ENCODE data around the gene MXI1.
"Not testable (repeated sequence)": the region's sequence is repeated elsewhere in the genome, so short reads cannot be mapped to it uniquely, and the experiment has no call there.

MXI1 gene

DNA sequence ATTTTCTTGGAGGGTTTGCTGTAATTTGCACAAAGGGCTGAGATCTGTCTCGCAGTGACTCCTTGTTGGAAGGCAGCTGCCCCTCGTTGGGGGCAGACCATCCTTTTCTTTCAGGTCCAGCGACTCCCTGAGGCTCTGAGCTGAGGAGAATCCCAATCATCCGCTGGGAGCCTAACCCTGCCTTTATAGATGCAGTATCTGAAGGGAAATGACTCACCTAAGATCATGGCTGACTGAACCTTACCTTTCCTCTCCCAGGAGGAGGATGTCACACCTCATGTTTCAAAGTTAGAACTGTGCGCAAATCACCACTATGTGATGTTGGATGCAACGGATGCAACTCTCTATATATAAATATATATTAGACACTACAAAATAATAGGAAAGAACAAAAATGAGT, 36.4 kb upstream of the MXI1 start:
- Mint-ChIP-seq H3K27me3 (peaks cover 30% of the 10 kb centered on the region), H3K36me3 (no peaks in the 10 kb centered on the region), H3K4me1 (peaks cover 12% of the 10 kb centered on the region), H3K27ac (no peak overlapping the region), H3K4me3 (no peak overlapping the region), H3K9me3 (no peaks in the 10 kb centered on the region)
- no peak for ATAC-seq (ENCODE audit: low read depth)
- no peak for DNase-seq (ENCODE audit: low spot score in 2 of 2)

GRCh38 chr10:110172155-110172554, 35.2 kb upstream of the MXI1 start:
- H3K4me1 Mint-ChIP-seq, result peaks cover 15% of the 10 kb centered on the region

GRCh38 chr10:110174201-110174600, 33.2 kb upstream of the MXI1 start:
- DNase-seq (ENCODE audit: low spot score in 2 of 2) (no peak), ATAC-seq (ENCODE audit: low read depth) (no peak)
- no peak overlapping the region for H3K27ac Mint-ChIP-seq
- peaks cover 6% of the 10 kb centered on the region for H3K4me1 Mint-ChIP-seq
- H3K9me3 Mint-ChIP-seq, result no peaks in the 10 kb centered on the region
- no peak overlapping the region for H3K4me3 Mint-ChIP-seq
- H3K27me3 Mint-ChIP-seq, result peaks cover 31% of the 10 kb centered on the region
- peaks cover 1% of the 10 kb centered on the region for H3K36me3 Mint-ChIP-seq

More at GRCh38 chr10:110172155-110172554, 35.2 kb upstream of the MXI1 start:
- H3K27ac Mint-ChIP-seq, result no peak overlapping the region
- H3K27me3 Mint-ChIP-seq, result peaks cover 28% of the 10 kb centered on the region
- no peak for ATAC-seq (ENCODE audit: low read depth)
- H3K36me3 Mint-ChIP-seq, result no peaks in the 10 kb centered on the region
- DNase-seq (ENCODE audit: low spot score in 2 of 2), result no peak
- no peak overlapping the region for H3K4me3 Mint-ChIP-seq
- no peaks in the 10 kb centered on the region for H3K9me3 Mint-ChIP-seq

DNA sequence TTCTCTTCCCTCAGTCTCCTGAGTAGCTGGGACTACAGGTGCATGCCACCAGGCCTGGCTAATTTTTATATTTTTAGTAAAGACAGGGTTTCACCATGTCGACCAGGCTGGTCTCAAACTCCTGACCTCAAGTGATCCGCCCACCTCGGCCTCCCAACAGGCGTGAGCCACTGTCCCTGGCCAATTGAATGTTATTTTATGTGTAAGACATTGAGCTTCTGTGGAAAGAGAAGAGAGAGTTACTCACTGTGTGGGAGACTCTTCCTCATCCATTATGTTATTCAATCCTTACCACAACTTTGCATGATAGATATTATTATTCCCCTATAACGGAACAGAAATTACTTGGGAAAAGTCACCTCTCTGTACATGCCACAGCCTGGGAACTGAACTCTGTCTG, 32.6 kb upstream of the MXI1 start:
- no peak for DNase-seq (ENCODE audit: low spot score in 2 of 2)
- no peaks in the 10 kb centered on the region for H3K9me3 Mint-ChIP-seq
- no peak overlapping the region for H3K27ac Mint-ChIP-seq
- peaks cover 5% of the 10 kb centered on the region for H3K4me1 Mint-ChIP-seq
- peaks cover 1% of the 10 kb centered on the region for H3K36me3 Mint-ChIP-seq
- ATAC-seq (ENCODE audit: low read depth), result no peak
- H3K27me3 Mint-ChIP-seq, result peaks cover 33% of the 10 kb centered on the region
- H3K4me3 Mint-ChIP-seq, result no peak overlapping the region

- H3K4me1 Mint-ChIP-seq, result peaks cover 5% of the 10 kb centered on the region
- H3K27ac Mint-ChIP-seq, result no peak overlapping the region
- no peaks in the 10 kb centered on the region for H3K9me3 Mint-ChIP-seq
- H3K27me3 Mint-ChIP-seq, result peaks cover 33% of the 10 kb centered on the region
- DNase-seq (ENCODE audit: low spot score in 2 of 2) (no peak), ATAC-seq (ENCODE audit: low read depth) (no peak)
- H3K36me3 Mint-ChIP-seq, result peaks cover 1% of the 10 kb centered on the region
- no peak overlapping the region for H3K4me3 Mint-ChIP-seq
Measured at GRCh38 chr10:110175406-110175805, 32.0 kb upstream of the MXI1 start.

DNA sequence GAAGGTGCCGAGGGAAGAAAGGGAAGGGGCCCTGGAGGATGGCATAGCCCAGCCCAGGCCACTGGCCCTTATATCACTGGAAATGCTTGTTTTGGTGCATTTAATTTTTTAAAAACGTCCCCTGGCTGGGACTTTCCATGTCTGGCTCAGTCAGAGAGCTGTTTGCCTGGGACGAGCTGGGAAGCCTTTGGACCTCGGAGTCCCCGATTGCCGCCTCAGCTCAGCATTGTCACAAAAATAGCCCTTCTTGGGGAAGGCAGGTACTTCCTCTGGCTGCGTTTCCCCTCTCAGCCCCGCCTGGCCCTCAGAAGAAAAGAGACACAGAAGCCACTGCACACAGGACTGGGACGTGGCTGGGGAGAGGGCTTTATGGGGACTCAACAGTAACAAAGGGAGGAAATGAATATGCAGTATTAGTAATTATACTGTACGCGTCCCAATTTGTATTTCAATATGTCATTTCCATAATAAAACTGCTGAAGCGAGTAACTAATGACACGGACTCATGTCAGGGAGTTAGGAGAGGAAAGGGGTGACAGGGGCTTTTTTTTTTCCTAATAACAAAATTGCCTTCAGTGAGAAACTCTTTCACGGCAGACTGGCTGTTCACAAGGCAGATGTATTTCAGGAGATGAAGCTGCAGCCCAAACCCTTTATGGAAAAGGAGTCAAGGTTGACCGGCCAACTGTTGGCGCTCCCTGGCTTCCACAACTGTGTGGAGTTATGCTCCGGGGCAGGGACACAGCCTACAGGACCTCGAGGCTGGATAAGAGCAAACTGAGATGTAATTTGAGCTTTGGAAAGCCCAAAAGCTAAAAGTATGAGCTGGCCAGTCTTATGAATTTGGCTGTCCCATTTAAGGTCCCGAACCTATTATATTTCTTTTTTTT, 31.0 kb upstream of the MXI1 start:
- H3K4me3 Mint-ChIP-seq, result no peak overlapping the region
- H3K27me3 Mint-ChIP-seq, result peaks cover 29% of the 10 kb centered on the region
- DNase-seq (ENCODE audit: low spot score in 2 of 2) (no peak), ATAC-seq (ENCODE audit: low read depth) (no peak)
- no peaks in the 10 kb centered on the region for H3K9me3 Mint-ChIP-seq
- peaks cover 3% of the 10 kb centered on the region for H3K4me1 Mint-ChIP-seq
- no peak overlapping the region for H3K27ac Mint-ChIP-seq
- peaks cover 1% of the 10 kb centered on the region for H3K36me3 Mint-ChIP-seq

DNA sequence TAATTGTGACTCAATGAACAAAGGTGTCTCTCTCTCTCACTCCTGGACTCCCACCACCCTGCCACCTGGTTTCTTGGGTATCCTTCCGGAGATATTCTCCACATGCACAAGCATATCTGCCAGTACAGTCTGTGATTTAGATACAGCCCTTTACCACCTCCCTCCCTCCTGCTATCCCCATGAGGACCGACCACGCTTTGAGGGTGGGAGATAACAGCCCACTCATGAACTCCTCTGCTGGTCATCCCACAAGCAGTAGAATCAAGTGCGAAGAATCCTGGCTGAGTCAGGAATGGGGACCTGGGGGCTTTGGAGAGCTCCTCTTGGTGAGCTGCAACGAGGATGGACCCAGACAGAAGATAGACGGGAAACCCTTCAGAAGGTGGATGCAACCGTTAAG, 28.2 kb upstream of the MXI1 start:
- no peak overlapping the region for H3K27ac Mint-ChIP-seq
- peaks cover 22% of the 10 kb centered on the region for H3K27me3 Mint-ChIP-seq
- peaks cover 1% of the 10 kb centered on the region for H3K36me3 Mint-ChIP-seq
- H3K4me3 Mint-ChIP-seq, result no peak overlapping the region
- ATAC-seq (ENCODE audit: low read depth), result no peak
- peaks cover 3% of the 10 kb centered on the region for H3K4me1 Mint-ChIP-seq
- no peak for DNase-seq (ENCODE audit: low spot score in 2 of 2)
- H3K9me3 Mint-ChIP-seq, result no peaks in the 10 kb centered on the region

DNA sequence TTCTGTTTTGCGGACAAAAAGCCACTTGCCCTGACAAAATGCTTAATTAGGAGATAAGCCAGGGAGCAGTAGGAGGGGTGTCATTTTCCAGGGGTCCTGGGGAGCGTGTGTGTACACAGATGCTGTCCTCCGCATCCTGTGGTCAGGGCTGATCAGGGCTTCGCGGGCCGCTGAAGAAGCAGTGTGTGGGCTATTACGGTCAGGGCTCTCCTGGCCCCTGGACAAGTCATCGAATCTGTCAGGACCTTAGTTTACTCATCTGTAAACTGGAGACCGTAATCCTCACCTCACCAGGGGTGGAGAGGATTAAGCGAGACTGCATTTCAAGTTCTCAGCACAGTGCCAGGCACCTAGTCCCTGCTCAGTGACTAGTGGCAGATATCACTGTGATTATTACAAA, 26.0 kb upstream of the MXI1 start:
- Mint-ChIP-seq H3K4me3 (no peak overlapping the region), H3K36me3 (peaks cover 1% of the 10 kb centered on the region), H3K27me3 (peaks cover 16% of the 10 kb centered on the region), H3K4me1 (no peaks in the 10 kb centered on the region), H3K9me3 (no peaks in the 10 kb centered on the region), H3K27ac (no peak overlapping the region)
- ATAC-seq (ENCODE audit: low read depth) (no peak), DNase-seq (ENCODE audit: low spot score in 2 of 2) (no peak)

DNA sequence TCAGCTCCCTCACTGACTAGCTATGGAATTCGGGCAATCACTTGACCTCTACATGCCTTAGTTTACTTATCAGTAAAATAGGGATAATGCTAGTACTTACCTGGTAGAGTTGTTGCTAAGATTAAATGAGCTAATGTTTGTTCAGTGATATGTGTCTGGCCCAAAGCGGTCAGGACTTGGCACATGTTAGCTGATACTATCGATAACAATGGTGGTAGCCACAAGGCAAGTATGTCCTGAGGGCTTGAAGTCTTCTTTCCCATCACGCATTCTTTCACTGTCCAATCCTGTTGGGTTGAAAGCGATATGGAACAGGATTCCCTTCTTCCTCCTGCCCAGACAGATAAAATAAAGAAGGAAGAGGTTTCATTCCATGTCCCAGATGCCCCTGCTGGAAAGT, 25.5 kb upstream of the MXI1 start:
- no peaks in the 10 kb centered on the region for H3K9me3 Mint-ChIP-seq

GRCh38 chr10:110184398-110184797, 23.0 kb upstream of the MXI1 start:
- Mint-ChIP-seq H3K4me3 (no peak overlapping the region), H3K27ac (no peak overlapping the region), H3K4me1 (no peaks in the 10 kb centered on the region), H3K36me3 (no peaks in the 10 kb centered on the region), H3K27me3 (peaks cover 6% of the 10 kb centered on the region), H3K9me3 (no peaks in the 10 kb centered on the region)
- DNase-seq (ENCODE audit: low spot score in 2 of 2), result no peak
- no peak for ATAC-seq (ENCODE audit: low read depth)

More for the DNA sequence above, 25.5 kb upstream of the MXI1 start:
- no peak overlapping the region for H3K27ac Mint-ChIP-seq
- H3K4me1 Mint-ChIP-seq, result no peaks in the 10 kb centered on the region
- H3K27me3 Mint-ChIP-seq, result peaks cover 16% of the 10 kb centered on the region
- no peak overlapping the region for H3K4me3 Mint-ChIP-seq
- peaks cover 1% of the 10 kb centered on the region for H3K36me3 Mint-ChIP-seq
- no peak for ATAC-seq (ENCODE audit: low read depth)
- DNase-seq (ENCODE audit: low spot score in 2 of 2), result no peak

- not testable (repeated sequence) for H3K4me3 Mint-ChIP-seq; ATAC-seq (ENCODE audit: low read depth); DNase-seq (ENCODE audit: low spot score in 2 of 2); H3K27ac Mint-ChIP-seq; H3K36me3 Mint-ChIP-seq; H3K4me1 Mint-ChIP-seq; H3K27me3 Mint-ChIP-seq; H3K9me3 Mint-ChIP-seq
Measured at GRCh38 chr10:110185646-110186182, 21.7 kb upstream of the MXI1 start.

DNA sequence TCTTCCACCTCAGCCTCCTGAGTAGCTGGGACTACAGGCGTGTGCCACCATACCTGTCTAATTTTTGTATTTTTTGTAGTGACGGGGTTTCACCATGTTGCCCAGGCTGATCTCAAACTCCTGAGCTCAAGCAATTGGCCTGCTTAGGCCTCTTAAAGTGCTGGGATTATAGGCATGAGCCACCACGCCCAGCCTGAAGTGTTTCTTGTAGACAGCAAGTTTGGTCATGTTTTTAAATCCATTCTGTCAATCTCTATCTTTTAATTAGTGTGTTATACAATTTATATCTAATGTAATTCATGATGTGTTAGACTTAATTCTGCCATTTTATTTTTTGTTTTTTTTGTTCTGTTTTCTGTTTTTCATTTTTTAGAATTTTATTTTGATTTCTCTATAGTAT, 17.2 kb upstream of the MXI1 start:
- no peak overlapping the region for H3K4me3 Mint-ChIP-seq
- ATAC-seq (ENCODE audit: low read depth) (no peak), DNase-seq (ENCODE audit: low spot score in 2 of 2) (no peak)
- H3K4me1 Mint-ChIP-seq, result no peaks in the 10 kb centered on the region
- peaks cover 3% of the 10 kb centered on the region for H3K36me3 Mint-ChIP-seq
- H3K27me3 Mint-ChIP-seq, result peaks cover 15% of the 10 kb centered on the region
- peaks cover 5% of the 10 kb centered on the region for H3K9me3 Mint-ChIP-seq
- H3K27ac Mint-ChIP-seq, result no peak overlapping the region

- Mint-ChIP-seq H3K4me3 (no peak overlapping the region), H3K9me3 (peaks cover 5% of the 10 kb centered on the region), H3K27me3 (peaks cover 16% of the 10 kb centered on the region), H3K36me3 (peaks cover 3% of the 10 kb centered on the region), H3K4me1 (no peaks in the 10 kb centered on the region), H3K27ac (no peak overlapping the region)
- ATAC-seq (ENCODE audit: low read depth) (no peak), DNase-seq (ENCODE audit: low spot score in 2 of 2) (no peak)
Measured at GRCh38 chr10:110192552-110192951, 14.9 kb upstream of the MXI1 start.

DNA sequence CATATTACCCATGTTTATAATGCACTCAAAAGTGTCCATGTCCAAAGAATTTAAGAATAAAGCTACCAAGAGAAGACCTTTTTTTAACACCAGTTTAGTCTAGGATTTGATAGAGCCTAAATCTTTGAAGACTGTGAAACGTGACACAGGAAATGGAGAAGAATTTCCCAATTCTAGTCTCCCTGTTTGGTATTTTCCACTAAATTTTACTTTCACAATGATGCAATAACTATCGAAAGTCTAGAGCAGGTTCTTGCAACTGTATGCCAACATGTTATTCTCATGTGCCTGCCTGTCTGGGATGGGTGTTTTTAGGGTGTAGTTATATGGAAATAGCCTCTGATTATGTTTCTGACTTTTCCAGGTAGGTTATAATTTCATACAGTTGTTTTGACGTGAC, 6.9 kb upstream of the MXI1 start:
- ATAC-seq (ENCODE audit: low read depth) (no peak), DNase-seq (ENCODE audit: low spot score in 2 of 2) (no peak)
- no peak overlapping the region for H3K27ac Mint-ChIP-seq
- no peak overlapping the region for H3K4me3 Mint-ChIP-seq
- H3K27me3 Mint-ChIP-seq, result peaks cover 13% of the 10 kb centered on the region
- H3K36me3 Mint-ChIP-seq, result no peaks in the 10 kb centered on the region
- no peaks in the 10 kb centered on the region for H3K9me3 Mint-ChIP-seq
- H3K4me1 Mint-ChIP-seq, result no peaks in the 10 kb centered on the region

DNA sequence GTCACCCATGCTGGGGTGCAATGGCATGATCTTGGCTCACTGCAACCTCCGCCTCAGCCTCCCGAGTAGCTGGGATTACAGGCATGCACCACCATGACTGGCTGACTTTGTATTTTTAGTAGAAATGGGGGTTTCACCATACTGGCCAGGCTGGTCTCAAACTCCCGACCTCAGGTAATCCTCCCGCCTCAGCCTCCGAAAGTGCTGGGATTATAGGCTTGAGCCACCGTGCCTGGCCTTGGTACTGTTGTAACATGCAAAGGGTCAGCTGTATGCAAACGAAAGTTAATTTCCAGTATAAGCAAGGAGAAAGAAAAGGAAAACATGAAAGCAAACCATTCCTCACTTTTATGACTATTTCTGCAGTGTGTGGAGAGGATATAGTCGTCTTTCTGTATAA, 6.4 kb upstream of the MXI1 start:
- H3K27me3 Mint-ChIP-seq, result peaks cover 14% of the 10 kb centered on the region
- not testable (repeated sequence) for H3K36me3 Mint-ChIP-seq; H3K9me3 Mint-ChIP-seq; H3K4me1 Mint-ChIP-seq; DNase-seq (ENCODE audit: low spot score in 2 of 2); H3K4me3 Mint-ChIP-seq; ATAC-seq (ENCODE audit: low read depth); H3K27ac Mint-ChIP-seq
